ENCODE results near the gene RNF7. TPM values are rescaled to one million over a fixed set of nuclear protein-coding genes. Genes with fewer than 3 reads are reported as not detected.

RNF7 gene
- total RNA-seq, 1 donor from 2014 or later: 109 TPM

DNA sequence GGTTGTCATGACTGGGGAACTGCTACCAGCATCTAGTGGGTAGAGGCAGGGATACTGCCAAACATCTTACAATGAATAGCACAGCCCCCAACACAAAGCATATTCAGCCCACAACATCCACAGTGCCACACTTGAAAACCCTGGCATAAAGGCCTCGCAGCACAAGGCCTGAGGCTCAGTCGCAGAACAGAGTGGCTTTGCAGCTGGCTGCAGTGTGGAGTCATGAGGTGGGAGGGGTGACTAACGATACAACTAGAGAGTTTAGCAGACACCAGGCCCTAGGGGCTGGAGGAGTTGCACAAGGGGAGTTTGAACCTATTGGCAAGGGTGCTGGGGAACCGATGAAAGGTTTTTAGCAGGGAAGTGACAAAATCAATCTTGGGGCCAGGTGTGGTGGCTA is 57.2 kb downstream of the RNF7 start:
- Mint-ChIP-seq H3K9me3 (ENCODE audit: low read depth) (no peaks in the 10 kb centered on the region), H3K27ac (no peak overlapping the region), H3K36me3 (ENCODE audit: insufficient read depth) (peaks cover 1% of the 10 kb centered on the region), H3K27me3 (peaks cover 24% of the 10 kb centered on the region), H3K4me3 (ENCODE audit: low read depth) (no peak overlapping the region), H3K4me1 (ENCODE audit: low read depth) (peaks cover 16% of the 10 kb centered on the region)
- no peak for DNase-seq (ENCODE audit: low spot score, unreplicated experiment)
- TF ChIP-seq, protein P1, sequence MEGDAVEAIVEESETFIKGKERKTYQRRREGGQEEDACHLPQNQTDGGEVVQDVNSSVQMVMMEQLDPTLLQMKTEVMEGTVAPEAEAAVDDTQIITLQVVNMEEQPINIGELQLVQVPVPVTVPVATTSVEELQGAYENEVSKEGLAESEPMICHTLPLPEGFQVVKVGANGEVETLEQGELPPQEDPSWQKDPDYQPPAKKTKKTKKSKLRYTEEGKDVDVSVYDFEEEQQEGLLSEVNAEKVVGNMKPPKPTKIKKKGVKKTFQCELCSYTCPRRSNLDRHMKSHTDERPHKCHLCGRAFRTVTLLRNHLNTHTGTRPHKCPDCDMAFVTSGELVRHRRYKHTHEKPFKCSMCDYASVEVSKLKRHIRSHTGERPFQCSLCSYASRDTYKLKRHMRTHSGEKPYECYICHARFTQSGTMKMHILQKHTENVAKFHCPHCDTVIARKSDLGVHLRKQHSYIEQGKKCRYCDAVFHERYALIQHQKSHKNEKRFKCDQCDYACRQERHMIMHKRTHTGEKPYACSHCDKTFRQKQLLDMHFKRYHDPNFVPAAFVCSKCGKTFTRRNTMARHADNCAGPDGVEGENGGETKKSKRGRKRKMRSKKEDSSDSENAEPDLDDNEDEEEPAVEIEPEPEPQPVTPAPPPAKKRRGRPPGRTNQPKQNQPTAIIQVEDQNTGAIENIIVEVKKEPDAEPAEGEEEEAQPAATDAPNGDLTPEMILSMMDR (IDR thresholded peaks at IDR 0.05; ENCODE audit: unreplicated experiment): no peak

GRCh38 chr3:141795741-141796080 is 57.6 kb downstream of the RNF7 start:
- TF ChIP-seq, protein P1 (IDR thresholded peaks at IDR 0.05; ENCODE audit: unreplicated experiment): no peak
- no peak for DNase-seq (ENCODE audit: low spot score, unreplicated experiment)
- Mint-ChIP-seq H3K4me1 (ENCODE audit: low read depth) (peaks cover 16% of the 10 kb centered on the region), H3K27ac (no peak overlapping the region), H3K4me3 (ENCODE audit: low read depth) (no peak overlapping the region), H3K9me3 (ENCODE audit: low read depth) (no peaks in the 10 kb centered on the region), H3K36me3 (ENCODE audit: insufficient read depth) (peaks cover 1% of the 10 kb centered on the region), H3K27me3 (peaks cover 24% of the 10 kb centered on the region)

GRCh38 chr3:141796081-141796888 is 58.2 kb downstream of the RNF7 start:
- Mint-ChIP-seq H3K4me3 (ENCODE audit: low read depth) (peak overlapping the region; percentile 35), H3K4me1 (ENCODE audit: low read depth) (peaks cover 16% of the 10 kb centered on the region), H3K27me3 (peaks cover 24% of the 10 kb centered on the region), H3K36me3 (ENCODE audit: insufficient read depth) (peaks cover 1% of the 10 kb centered on the region), H3K27ac (no peak overlapping the region), H3K9me3 (ENCODE audit: low read depth) (no peaks in the 10 kb centered on the region)
- TF ChIP-seq, protein P1 (IDR thresholded peaks at IDR 0.05; ENCODE audit: unreplicated experiment): no peak
- no peak for DNase-seq (ENCODE audit: low spot score, unreplicated experiment)

Other genes with a start within 250 kb of the RNF7 start
- gene GRK7, start 25.1 kb downstream of the RNF7 start, total RNA-seq: 0.14 TPM in 1 of 2 replicates, not detected in the other
- 99.5 and 103 TPM in 2 replicates for gene ATP1B3, start 138.3 kb downstream of the RNF7 start, total RNA-seq

Measured in progenitor cell of endocrine pancreas (in vitro differentiated cells).